ENCODE measurements around the gene CNST.
"Not testable (repeated sequence)": the region's sequence is repeated elsewhere in the genome, so short reads cannot be mapped to it uniquely, and the experiment has no call there.

The CNST gene

DNA sequence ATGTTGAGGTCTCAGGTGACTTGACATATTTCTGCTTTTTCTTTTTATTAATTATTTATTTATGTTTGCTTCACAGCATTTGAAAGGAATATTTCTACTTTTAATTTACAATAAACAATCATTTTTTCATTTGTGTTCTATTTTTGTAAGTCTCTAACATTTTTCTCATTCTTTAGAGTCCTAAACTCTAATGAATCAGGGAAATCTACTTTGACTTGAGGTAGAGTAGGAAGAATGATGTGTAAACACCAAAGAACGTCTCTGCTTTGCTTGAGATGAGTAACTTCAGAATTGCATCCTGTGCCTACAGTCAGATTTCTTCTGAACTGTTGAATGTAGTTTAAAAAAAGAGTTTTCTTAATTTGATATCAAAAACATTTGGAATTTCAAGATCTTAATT, 65.2 kb downstream of the CNST start:
- no peak for DNase-seq

DNA sequence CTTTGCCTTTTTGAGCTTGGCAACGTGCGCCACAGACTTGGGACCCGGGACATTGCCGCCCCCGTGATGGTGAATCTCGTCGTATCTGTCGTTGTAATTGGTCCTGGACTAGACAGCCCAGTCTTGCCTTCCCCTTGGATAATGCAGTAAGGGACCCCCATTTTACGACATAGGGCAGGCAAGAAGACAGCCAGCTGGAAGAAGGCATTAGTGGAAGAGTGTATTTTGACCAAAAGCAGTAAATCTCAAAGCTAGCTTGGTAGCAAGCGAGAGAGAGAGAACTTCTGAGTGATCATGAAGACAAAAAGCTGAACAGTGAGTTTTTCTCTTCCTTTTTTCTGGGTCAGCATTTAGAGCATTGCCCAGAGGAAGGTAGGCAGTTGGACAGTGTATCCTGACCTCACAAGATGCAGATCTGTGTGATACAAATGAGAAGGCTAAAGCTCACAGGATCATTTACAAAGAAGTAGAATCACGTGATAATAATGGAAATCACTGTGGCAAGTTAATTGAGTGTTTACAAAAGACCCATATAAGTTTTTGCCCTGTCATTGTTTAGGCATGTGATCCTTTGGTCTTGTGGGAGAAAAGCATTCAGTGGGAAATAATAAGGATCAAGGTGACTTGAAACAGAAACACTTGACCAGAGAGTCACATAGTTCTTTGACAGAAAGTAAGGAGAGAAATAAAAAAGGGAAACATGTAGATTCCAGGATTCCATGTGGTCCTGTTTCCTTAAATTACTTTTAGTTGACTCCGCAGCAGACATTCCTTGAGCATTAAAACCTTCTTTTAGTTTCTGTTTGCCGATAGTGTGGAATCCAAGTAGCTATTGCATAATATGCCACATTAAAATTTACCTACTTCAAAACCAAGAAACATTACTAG, 66.3 kb downstream of the CNST start:
- no peak for DNase-seq

DNA sequence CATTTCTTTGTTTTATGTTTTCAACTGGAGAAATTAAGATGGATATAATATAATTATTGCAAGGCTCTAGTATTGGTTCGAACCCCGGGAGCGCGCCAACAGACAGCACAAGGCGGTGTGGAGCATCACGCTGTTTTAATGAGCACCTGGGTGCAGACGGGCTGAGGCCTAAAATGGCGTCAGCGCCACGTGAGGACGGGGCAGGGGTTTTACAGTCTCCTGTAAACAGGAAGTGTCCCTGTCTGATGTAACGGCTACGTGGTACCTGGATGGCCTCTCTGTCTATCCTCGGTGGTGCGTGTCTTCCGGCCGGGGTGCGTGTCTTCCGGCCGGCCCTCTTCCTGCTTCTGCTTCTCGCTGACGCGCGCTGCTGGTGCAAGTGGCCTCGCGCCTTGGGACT, 68.4 kb downstream of the CNST start:
- DNase-seq, result not testable (repeated sequence)

DNA sequence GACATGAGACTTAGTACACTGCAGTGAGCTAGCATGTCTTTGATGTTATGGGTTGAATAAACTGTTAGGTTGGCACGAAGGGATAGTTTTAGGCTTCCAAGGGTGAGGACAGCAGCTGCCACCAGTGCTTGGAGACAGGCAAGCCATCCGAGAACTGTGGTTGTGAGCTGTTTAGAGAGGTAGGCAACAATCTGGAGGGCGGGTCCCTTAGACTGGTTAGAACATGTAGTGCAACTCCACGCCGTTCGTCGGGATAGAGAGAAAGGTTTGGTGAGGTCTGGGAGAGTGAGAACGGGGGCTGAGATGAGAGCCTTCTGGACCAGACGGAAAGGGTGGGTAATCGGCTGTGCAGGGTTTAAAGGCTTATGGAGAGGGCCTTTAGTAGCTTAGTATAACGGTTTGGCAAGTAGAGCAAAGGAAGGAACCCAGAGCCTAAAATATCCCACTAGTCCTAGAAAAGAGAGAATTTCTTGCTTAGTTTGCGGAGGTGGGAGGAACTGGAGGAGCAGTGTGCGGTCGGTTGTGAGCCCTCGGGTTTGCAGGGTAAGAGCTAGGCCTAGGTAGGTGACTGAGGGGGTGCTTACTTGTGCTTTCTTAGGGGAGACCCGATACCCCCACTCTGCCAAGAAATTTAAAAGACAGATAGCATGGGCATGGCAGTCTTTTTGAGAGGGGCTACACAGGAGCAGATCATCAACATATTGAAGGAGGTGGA, 72.8 kb downstream of the CNST start:
- no peak for DNase-seq

DNA sequence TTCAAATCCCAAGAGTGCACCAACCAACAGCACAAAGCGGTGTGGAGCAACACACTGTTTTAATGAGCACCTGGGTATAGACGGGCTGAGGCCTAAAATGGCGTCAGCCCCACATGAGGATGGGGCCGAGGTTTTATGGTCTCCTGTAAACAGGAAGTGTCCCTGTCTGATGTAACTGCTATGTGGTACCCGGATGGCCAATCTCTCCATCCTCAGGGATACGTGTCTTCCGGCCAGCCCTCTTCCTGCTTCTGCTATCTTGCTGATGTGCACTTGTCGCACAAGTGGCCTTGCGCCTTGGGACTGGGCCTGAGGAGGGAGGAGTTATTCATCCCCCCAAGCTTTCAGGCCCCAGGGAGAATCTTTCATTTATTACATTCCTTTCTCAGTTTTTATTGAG, 73.5 kb downstream of the CNST start:
- no peak for DNase-seq

DNA sequence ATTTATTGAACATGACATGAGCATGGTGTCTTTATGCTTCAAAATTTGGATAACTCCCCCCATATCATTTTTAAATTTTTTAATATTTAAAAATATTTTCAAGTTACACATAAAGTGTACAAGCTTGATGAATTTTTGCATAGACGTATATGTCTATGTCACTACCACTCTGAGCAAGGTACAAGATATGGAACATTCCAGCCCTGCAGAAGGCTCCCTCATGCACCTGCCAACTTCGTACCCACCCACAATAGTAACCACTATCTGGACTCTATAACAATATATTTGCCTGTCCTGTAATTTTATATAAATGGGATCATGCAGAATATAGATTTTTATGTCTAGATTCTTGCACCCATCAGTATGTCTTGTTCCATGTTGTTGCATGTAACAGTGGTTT, 74.5 kb downstream of the CNST start:
- DNase-seq, result no peak

DNA sequence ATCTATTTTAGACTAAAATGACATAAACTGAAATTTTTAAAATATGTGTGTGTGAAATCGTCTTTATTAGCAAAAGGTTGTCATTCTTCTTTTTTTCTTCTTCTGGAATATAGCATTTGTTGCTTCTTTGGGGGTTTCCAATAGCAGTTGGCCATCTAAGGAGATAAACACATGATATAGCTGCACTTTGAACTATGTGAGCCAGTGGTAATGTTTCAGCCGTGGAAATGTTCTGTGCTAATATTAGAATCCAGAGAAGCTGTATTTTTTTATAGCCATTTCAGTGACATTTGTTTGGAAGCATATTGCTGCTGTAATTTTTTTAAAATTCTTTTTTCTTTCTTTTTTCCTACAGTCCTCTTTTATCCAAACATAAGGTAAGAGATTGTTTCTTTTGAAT, 75.1 kb downstream of the CNST start:
- DNase-seq, result no peak

DNA sequence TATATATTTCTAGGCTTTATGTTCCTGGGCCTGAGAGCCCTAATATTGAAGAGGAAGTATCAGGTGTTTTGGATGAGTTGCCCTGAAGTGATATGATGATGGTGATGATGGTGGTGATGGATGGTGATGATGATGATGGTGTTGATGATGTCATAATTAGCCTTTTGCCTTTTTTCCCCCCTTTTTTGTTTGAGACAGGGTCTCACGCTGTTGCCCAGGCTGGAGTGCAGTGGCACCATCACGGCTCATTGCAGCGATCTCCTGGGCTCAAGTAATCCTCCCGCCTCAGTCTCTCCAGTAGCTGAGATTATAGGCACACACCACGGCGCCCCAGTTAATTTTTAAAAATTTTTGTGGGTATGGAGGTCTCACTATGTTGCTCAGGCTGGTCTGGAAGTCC, 76.5 kb downstream of the CNST start:
- DNase-seq, result no peak

DNA sequence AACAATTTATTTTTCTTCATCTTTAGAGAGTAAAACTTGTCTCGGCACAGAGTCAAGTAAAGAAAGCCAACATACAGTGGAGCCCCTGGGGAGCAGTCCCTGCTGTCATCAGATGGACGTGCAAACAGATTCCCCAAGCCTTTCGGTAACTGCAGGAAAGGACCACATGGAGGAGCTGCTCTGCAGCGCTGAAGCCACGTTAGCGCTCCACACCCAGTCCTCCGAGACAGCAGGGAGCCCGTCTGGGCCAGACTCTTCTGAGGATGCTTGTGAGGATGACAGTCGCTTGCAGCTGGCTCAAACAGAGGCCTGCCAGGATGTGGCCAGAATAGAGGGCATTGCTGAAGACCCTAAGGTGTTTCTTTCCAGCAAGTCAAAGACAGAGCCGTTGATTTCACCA, 80.9 kb downstream of the CNST start:
- no peak for DNase-seq

DNA sequence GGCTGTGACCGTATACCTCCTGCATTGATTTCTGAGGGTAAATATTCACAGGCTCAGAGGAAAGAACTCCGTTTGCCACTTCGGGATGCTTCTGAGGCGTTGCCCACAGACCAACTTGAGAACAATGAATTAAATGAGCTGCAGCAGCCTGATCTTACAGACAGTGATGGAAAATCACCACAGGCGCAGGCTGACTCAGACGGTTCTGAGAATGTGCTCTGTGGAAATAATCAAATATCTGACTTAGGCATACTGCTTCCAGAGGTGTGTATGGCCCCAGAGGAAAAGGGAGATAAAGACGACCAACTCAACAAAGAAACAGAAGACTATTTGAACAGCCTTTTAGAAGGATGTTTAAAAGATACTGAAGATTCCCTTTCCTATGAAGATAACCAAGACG, 81.3 kb downstream of the CNST start:
- no peak for DNase-seq

DNA sequence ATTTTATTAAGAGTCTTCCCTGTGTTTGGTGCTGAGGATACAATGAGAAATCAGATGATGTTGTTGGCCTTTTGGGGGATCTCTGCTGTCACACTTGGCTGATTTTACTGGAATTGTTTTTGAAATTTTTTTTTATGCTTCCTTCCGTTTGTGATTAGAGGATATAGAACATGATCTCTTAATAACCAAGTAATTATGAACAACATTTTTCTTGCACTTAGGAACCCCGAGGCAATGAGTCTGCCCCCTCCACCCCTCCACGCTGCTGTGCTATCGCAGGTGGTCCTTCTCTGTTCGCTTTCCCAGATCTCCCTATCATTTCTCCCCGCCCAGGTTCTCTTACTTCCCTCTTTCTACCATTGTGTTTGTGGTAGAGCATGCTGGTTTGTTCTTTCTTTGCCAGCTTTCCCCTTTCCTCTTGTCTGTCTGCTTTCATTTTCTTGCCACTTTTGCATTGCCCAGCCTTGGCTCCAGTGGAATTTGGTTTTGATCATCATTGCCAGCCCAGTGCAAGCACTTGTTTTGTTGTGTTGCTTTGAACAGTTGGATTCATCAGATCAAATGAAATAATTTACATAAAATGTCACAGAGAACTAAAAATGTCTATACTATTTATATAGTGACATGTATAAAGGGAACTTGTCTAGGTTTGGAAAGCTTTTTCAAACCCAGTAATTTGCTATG, 84.9 kb downstream of the CNST start:
- no peak for DNase-seq

DNA sequence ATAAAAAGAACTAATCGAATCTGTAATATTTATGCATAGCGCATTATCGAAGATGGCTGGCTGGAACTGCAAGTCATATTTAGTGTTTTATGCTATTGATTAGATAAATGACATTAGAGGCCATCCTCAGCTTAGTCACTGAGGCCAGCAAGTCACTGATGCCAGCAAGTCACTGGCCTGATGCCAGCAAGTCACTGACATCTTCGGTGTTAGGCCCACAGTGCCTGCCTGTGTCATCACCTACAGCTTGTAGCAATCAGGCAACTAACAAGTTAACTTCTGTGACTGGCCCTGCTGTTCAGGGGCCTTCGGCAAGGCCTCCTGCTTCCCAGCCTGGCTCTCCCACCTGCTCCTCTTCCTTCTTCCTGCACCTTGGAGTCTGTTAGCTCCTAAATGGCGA, 92.3 kb downstream of the CNST start:
- no peak for DNase-seq

DNA sequence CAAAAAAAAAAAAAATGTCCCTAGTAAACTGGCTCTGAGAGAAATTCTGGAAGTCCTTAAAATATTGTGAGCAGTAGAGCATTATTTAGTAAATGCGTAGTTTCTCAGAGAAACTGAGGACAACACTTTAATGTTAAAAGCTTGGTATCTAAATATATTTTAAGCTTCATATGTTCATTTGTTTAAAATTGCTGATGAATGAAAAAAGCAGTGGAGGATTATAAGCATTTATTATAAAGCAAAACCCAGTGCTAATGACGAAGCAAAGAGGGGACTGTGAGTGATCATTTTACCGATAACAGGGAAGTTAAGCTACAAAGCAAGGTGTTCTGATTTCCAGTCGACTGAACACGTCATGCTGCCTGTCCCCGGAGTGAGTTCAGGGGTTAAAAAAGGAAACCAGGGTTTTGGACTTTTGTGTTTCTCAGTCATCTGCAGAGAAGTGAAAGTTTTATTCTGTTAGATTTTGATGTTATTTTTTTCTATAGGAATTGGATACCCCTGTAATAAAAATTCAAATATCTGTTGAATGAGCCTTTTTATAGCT, 93.4 kb downstream of the CNST start:
- no peak for DNase-seq

DNA sequence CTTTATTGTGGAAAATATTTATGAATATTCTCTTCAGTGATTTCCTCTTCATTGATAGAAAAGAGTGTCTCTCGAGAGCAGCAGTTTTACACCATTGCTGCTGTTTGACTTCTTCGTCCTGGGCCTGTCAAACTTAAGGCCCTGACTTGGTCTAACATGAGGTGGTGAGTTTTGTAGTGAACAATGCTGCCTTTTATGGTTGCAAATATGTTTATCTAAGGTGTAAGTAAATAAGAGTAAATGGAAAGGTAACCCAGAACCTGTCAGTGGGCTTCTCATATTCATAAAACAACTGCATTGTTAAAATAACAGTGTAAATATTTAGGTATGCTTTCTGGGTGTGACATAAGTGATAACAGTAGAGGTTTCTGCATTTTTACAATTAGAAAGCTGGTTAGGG, 95.2 kb downstream of the CNST start:
- DNase-seq, result no peak

DNA sequence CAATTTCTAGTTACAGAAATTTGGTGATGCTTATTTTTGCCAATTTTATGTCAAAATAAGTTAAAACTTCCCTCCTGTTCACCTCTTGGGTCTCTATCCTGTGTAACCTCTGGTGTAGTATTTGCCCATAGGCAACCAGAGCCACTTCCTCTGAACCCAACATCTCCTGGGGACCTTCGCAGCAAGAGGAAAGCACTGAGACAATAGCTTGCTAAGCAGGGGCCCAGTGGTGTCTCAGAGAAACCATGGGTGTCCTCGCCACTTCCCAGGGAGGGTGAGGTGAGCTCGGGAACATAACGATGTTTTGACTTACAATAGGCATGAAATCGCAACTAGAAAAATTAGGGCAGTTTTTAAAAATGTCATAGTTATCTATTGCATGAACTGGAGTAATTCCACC, 101.5 kb downstream of the CNST start:
- no peak for DNase-seq

DNA sequence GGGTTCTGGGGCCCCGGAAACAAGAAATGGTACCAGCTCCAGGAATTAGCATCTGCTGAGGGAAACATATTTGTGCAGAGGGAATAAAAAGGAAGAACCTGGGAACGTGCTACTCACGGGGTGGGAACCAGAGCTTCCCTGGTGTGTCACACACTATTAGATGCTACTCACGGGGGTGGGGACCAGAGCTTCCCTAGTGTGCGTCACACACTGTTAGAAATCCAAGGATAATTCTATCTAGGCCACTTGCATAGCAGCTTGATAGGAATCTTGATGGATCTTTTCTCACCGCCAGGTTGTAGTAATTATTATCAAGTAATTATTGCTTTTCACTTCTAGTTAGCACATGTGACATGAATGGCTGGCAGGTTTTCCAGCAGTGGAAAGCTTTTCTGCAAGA, 103.4 kb downstream of the CNST start:
- no peak for DNase-seq

DNA sequence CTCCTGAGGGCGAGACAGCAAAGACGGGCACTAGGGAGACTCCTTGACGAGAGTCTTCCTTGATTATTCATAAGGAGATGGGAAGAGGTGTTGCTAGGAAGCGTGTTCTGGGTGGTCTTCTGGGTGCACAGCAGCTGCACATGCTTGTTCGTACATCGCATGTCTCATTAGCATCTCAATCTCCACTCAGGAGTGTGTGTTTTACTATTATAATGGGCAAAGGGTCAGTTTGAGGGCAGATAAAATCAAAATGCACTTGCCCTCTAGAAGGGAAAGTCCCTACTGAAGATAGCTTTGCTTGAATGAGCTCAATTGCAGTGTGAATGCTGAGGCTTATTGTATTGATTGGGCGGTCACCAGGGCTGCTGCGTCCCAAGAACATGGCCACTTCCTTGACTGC, 107.8 kb downstream of the CNST start:
- no peak for DNase-seq

DNA sequence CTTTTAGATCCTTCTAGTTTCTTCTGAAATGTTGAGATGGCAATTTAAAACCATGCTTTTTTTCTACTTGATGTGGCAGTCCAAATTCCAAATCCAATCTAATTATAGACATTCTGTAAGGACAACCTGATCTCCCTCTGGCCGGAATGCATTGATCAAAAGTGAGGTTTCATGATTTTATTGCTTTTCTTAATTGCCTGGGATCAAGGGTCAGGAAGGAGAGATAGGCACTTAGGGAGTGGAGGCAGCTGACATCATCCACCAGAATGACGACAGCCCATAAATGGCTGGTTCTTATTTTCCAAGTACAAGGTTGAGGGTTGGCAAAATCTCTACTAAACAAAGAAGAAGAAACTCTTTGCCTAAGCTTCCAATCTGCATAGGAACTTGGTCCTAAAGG, 111.6 kb downstream of the CNST start:
- no peak for DNase-seq

DNA sequence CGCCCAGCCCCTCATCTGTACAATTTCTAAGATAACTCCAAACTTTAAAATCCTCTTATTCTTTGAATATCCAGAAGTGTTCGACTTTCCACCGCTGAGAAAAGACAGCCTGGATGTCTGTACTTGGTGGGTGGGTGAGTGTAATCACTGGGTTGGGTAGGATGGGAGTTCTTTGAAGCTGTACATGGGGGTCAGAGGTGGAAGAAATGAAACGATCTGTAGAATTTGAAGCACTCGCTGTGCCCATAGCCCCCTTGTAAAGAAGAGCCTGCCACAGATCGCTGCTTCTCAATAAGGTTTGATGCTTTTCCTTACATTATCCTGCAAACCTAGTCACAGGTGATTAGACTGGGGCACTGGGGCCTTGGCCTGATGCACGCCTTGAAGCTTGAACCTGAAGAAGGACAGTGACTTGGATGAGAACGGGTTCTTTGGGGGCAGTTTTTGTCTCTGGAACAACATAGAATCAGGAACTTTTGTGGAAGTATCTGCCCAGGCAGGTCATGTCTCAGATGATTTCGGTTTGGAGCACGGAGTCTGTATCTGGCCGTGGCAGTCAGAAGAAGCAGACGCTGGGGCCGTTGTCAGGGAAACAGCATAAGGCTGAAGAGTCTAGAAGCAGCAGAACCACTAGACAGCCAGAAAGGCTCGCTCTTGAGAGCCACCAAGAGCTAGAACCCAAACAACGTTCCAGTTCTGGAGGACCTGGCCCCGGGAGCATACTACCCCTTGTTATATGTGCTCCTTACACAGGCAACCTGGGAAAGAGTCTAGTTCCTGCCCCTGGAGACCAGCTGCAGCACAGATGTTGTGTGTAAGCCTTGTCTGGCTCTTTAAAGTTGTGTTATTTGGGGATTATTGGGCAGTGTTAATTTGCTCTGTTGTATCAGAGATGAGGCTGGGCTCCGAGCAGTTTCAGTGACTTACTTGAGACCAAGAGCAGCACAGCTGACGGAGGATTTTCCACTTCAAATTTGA, 112.8 kb downstream of the CNST start:
- DNase-seq, result no peak

DNA sequence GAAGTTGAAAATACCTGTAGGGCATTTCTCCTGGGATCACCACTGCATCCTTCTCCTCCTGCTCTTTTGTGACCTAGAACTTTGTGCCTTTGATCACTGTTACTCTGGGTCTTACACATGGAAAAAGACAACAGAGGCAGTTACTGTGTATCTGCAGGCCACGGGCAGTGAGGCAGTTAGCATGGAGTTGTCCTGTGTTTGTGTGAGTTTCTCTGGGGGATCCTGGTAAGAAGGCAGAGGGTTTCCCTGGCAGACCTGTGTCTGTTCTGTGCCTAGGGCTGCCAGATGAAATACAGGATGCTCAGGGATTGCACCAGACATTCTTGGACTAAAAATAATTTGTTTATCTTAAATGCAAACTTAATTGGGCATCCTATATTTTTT, 113.5 kb downstream of the CNST start:
- no peak for DNase-seq

DNA sequence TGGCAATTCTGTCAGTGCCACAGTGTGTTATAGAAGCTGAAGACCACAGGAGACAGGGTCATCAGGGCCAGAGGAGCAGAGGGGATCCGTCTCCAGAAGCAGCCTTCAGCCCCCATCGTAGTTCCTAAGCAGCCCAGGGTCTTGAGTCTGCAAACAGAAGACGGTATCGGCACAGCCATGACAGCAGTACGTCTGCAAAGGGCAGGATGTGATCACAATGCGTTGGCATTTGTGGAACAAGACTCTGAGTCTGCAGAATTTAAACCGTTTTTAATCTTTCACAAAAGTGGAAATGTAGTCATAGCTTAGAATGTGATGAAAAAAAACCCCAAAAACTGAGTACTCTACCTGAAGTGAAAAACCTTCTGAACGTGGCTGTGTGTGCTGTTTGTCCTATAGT, 113.9 kb downstream of the CNST start:
- DNase-seq, result no peak

DNA sequence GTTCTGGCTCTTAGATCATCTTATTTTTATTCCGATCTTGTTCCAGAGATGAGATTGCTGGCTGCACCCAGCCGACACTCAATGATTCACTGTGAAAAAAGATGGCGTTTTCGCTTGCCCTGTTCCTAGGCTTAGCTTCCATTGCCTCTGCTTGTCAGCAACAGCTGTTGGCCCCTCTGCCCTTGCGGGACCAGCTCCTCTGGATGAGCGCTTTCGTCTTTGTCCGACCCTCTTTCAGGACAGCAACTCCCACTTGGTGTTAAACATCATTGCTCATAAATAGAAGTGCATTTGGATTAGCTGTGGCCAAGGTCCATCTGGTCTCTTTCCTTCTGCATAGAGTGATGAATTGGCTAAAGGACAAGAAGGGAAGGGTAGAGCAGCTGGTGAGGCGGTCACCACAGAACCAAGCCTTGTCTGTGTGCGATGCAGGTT, 114.5 kb downstream of the CNST start:
- DNase-seq, result no peak
